ENCODE measurements around the gene BRMS1.
"Not testable (repeated sequence)": the region's sequence is repeated elsewhere in the genome, so short reads cannot be mapped to it uniquely, and the experiment has no call there.

The BRMS1 gene

DNA sequence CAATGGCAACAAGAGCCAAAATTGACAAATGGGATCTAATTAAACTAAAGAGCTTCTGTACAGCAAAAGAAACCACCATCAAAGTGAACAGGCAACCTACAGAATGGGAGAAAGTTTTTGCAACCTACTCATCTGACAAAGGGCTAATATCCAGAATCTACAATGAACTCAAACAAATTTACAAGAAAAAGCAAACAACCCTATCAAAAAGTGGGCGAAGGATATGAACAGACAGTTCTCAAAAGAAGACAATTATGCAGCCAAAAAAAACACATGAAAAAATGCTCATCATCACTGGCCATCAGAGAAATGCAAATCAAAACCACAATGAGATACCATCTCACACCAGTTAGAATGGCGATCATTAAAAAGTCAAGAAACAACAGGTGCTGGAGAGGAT lies 24.6 kb downstream of the BRMS1 start:
- not testable (repeated sequence) for DNase-seq

DNA sequence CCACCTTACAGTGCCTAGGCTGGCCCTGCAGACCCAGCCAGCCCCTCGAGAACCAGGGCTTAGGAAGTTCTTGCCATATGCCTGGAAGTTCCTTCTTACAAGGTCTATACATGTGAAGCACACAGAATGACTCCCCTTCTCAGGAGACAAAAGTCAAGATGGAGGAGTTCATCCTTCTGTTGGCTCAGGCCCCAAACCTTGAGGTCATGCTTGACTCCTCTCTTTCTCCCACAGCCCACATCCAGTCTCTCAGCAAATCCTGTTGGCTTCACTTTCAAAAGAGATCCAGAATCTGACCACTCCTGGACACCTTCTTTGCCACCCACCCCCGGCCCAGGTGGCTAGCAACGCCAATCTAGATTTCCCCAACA lies 26.3 kb downstream of the BRMS1 start:
- no peak for DNase-seq

DNA sequence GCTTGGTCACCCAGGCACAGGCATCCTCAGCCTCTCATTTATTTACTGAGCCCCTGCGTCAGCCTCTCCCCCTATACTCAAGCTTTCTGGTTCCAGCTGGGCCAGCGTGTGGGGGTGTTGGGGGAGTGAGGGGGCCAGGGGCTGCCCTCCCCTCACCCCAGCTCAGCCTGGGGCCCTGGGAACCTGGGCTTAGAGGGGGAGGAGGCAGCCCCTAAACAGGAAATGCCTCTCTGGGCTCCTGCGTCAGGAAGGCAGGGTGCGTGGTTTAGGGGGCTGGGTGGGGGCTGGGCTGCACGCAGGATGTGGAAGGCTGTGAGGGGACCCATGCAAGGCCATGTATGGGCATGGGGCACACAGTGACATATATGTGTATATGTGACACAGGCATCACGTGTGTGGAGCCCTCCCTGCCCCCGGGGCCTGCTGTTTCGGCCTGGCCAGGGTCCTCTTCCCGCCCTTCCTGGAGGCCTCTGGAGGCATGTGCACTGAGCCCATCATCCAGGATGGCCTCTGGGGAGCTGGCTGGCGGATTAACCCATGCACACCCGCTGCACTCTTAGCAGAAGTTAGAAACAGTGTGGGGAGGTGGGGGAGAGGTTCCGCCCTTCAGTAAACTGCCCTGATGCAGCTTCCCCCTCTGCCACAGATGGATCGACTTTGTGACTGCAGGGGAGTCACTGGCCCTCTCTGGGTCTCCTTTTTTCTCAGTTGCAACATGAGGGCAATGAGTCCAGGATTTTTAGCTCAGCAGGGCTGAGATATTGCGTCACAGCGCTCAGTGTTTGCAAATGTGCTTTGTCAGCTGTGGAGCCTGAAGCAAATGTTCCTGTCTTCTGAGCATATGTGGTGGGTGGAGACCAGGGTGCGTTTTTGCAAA lies 26.9 kb downstream of the BRMS1 start:
- DNase-seq: peak; percentile 80

- peak; percentile 86 for DNase-seq
These were observed 27.6 kb downstream of the BRMS1 start for GRCh38 chr11:66317322-66317722.

DNA sequence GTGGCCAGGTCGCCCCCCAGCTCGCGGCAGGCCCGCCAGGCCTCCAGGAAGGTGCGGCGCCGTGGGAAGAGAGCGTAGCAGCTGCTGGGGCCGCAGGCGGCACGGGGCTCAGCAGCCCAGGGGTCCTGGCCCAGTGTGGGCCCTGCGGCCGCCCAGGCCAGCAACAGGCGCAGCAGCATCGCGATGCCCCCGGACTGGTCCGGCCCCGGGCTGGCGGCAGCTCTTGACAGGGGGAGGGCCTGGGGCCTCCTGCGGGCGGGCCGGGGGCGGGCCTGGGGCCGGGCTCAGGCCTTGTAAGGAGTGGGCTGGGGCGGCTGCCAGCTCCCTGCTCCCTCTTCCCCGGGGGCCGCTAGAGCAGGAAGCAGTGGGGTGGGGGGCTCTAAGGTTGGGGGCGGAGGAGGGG lies 28.1 kb downstream of the BRMS1 start, which contains the start of gene CD248:
CD248 (minus strand) TSS at position 196 of the 403 bp plus-strand sequence; CDS start at position 179, 17 bp downstream.
- DNase-seq: peak; percentile 73

- peak; percentile 82 for DNase-seq
These were observed 28.7 kb downstream of the BRMS1 start for GRCh38 chr11:66315921-66316811.

GRCh38 chr11:66315498-66315885 lies 29.4 kb downstream of the BRMS1 start:
- DNase-seq: no peak

- DNase-seq: no peak
These were observed 30.1 kb downstream of the BRMS1 start for GRCh38 chr11:66314561-66315497.

GRCh38 chr11:66314186-66314501 lies 30.8 kb downstream of the BRMS1 start:
- no peak for DNase-seq

DNA sequence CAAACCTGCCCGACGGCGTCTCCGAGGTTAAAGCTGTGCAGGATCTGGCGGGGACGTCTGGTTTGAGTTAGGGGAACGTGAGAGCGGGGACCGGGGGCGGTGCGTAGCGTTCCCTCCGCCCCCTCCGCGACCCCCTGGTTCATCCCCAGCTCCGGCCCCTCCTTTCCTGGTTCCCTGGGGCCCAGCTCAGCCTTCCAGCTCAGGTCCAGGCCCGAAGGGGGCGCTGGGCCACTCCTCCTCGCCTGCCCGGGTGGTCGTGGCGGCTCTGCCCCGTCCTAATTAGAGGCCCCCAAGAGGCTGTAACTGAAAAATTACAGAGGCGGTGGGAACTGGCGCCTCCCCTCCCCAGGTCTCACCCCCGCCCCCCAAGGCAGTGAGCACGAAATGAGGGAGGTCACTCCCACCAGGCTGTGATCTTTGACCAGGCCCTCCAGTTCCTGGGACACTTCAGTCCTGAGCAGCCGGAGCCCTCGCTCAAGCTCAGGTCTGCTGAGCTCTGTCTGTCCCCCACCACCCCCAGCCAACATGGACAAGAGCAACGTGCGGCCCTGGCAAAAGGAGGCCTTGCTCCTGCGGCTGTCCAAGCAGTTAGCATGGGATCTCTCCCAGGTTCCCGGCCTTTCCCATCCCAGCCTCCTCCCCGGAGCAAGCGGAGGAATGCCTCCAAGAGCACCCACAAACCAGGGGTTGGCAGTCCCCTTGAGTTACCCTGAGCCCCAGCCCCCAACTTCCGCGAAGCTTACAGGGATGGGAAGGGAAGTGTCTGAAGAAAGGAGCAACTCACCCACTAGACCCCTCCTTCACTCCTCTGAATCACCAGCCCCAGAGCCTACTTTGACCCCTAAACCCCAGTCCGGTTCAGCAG lies 31.4 kb downstream of the BRMS1 start:
- DNase-seq: peak; percentile 68

GRCh38 chr11:66312549-66313320 lies 32.2 kb downstream of the BRMS1 start:
- peak; percentile 100 for DNase-seq

- DNase-seq: peak; percentile 99
These were observed 32.8 kb downstream of the BRMS1 start for GRCh38 chr11:66311965-66312548.

DNA sequence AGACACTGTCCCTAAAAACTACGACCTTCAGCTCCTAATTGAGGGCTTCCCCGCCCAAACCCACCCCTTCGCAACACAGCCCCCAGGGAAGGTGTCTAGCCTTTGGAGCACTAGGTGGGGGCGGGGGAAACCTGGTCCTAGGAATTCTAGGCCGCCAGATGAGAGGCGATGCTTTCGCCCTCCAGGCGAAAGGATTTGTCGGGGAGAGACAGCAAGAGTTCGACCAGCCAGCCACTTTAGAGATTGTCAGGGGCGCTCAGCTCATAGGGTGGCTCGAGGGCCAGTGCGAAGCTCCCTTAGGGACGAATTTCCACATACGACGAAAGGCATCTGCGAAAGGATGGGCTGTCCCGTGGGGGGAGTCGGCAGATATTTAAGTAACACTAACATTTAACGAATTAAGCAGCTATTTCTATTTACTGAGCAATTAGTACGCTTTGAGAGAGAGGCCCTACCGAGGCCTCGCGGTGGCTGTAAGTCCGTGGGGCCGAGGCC lies 33.4 kb downstream of the BRMS1 start:
- DNase-seq: no peak

DNA sequence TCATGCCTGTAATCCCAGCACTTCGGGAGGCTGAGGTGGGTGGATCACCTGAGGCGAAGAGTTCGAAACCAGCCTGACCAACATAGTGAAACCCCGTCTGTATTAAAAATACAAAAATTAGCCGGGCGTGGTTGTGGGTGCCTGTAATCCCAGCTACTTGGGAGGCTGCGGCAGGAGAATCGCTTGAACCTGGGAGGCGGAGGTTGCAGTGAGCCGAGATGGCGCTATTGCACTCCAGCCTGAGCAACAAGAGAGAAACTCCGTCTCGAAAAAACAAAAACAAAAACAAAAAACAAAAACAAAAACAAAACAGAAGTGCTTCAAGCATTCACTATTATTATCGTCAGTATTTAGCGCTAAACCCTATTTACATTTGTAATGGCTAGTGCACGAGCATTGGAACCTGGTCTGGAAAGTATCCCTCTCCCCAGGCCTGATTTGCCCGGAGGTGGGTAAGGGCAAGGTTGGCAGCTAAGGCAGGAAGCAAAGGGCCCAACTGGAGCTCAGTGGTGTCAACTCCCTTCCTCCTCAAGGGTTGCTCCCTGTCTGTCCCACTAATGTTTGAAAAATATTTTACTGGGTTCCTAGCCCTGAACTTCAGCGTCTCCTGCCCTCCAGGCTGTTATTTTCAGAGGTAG lies 34.0 kb downstream of the BRMS1 start:
- DNase-seq: not testable (repeated sequence)

DNA sequence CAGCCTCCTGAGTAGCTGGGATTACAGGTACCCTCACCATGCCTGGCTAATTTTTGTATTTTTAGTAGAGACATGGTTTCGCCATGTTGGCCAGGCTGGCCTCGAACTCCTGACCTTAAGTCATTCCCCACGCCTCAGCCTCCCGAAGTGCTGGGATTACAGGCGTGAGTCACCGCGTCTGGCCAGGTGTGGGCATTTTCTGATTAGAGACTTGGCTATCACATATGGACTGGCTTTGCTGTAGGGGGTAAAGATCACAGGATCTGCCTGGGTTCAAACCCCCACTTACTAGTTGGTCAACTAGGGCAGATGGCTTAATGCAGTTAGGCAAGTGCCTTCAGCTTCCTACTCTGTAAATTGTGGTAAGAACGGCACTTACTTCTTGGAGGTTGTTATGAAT lies 34.6 kb downstream of the BRMS1 start:
- DNase-seq: no peak

GRCh38 chr11:66309475-66309874 lies 35.4 kb downstream of the BRMS1 start:
- no peak for DNase-seq

DNA sequence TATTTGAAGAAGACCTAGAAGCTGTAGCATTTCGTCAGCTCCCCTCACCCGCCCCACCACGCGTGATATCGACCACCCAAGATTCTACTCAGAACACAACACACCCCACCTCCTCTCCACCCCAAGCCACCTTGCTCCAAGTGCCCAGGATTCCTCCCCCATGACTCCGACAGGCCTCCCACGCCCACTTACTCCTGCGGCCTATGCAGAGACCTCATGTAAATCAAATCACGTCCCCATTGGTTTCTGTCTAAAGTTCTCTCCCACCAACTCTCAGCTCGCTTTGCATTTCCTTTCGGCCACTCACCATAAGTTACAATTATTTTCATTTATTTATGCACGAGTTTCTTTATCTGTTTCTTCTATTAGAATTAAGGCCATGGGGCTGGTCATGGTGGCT lies 42.2 kb downstream of the BRMS1 start:
- DNase-seq: no peak

DNA sequence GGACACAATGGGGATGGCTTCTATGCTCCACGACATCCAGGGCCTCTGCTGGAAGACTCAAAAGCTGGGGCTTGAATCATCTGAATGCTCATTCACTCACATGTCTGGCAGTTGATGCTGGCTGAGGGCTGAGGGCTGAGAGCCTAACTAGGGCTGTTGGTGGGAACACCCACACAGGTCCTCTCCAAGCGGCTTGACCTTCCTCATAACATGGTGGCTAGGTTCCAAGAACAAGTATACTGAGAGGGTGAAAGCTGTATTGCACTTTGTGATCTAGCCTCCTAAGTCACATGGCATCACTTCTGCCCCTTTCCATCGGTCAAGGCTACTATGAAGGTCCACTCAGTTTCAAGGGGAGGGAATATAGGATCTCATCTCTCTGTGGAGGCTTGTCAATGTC lies 45.7 kb downstream of the BRMS1 start:
- no peak for DNase-seq

DNA sequence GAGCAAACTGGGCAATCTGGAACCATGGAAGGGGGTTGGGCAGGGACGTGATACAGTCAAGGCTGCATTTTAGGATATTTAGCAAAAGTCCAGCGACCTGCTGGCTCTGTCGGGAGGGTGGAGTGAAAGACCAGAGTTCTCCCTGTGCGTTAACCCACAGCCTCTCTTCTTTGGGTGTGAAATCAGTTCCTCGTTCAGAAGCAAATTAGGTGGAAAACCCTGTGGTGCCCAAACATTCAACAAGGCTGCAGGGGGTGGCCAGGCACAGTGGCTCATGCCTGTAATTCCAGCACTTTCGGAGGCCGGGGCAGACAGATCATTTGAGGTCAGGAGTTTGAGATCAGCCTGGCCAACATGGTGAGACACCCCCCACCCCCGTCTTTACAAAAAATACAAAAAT lies 47.3 kb downstream of the BRMS1 start:
- DNase-seq: no peak
